B cell (primary cell): ENCODE measurements around the gene ITGA7. TPM values are rescaled to one million over a fixed set of nuclear protein-coding genes. Genes with fewer than 3 reads are reported as not detected.

ENCODE experiments used
- ATAC-seq: fragments of 200-7000 bp; cut with Tn5 transposase; one replicate; pipeline ENCODE4 v1.10.0; 2021; ENCODE audit warnings: low read depth, mild to moderate bottlenecking, moderate number of reproducible peaks, moderate library complexity
- CTCF ChIA-PET: fragments of 350-600 bp; sonication (Branson Sonifier 250); formaldehyde crosslinking; loops from one replicate; lab custom pipeline; 2021; ENCODE audit warnings: antibody characterized with exemption, inconsistent platforms; lab: Charles Lee
- POLR2A ChIA-PET: fragments of 350-600 bp; sonication (Branson Sonifier 250); formaldehyde crosslinking; loops from one replicate; lab custom pipeline; 2021; ENCODE audit warnings: antibody characterized with exemption; lab: Charles Lee
- DNase-seq: peaks from one replicate; pipeline ENCODE4 v3.0.0; 2013
- H2AFZ ChIP-seq: 2 replicates; pipeline ENCODE4 v1.6.1; 2012; ENCODE audit warnings: mild to moderate bottlenecking, low read depth, low read length; ENCODE audit not compliant: insufficient read depth, poor library complexity, severe bottlenecking
- H3K27ac ChIP-seq, 2 donors: 1 replicate in 1 of 2; 2 replicates in 1 of 2; pipeline ENCODE4 v1.5.1; 2012 to 2013; ENCODE audit warnings: low read length in 2 of 2, mild to moderate bottlenecking in 2 of 2, moderate library complexity in 1 of 2
- H3K27me3 ChIP-seq, 4 experiments: fragments of 200-600 bp in 1 of 4; sonication (generic) in 1 of 4; replicated peaks in 1 of 4; 1 replicate in 2 of 4; 2 replicates in 2 of 4; pipeline versions ENCODE4 v1.6.1 to v1.7.0; 2013 to 2016; ENCODE audit warnings: low read length in 3 of 4, mild to moderate bottlenecking in 2 of 4, mixed read lengths in 1 of 4, moderate library complexity in 1 of 4; ENCODE audit not compliant: insufficient read depth in 4 of 4, control insufficient read depth in 3 of 4; ENCODE audit errors: control extremely low read depth in 1 of 4
- H3K36me3 ChIP-seq, 2 experiments: replicated peaks in 1 of 2; 1 replicate in 1 of 2; 2 replicates in 1 of 2; pipeline versions ENCODE4 v1.6.1 to v1.7.1; 2013; ENCODE audit warnings: low read length in 1 of 2; ENCODE audit not compliant: insufficient read depth in 2 of 2, control insufficient read depth in 1 of 2; ENCODE audit errors: control extremely low read depth in 1 of 2, extremely low read depth in 1 of 2
- H3K4me1 ChIP-seq, 2 donors: fragments of 200-600 bp in 1 of 2; sonication (generic) in 1 of 2; 1 replicate in 1 of 2; 2 replicates in 1 of 2; pipeline versions ENCODE4 v1.5.1 to v1.6.1; 2013 to 2017; ENCODE audit warnings: low read length in 2 of 2; ENCODE audit not compliant: control insufficient read depth in 2 of 2, insufficient read depth in 2 of 2
- H3K4me2 ChIP-seq: replicated peaks from 2 replicates; pipeline ENCODE3; 2012; ENCODE audit warnings: mild to moderate bottlenecking, low read depth, low read length; ENCODE audit not compliant: poor library complexity, severe bottlenecking
- H3K4me3 ChIP-seq, 5 experiments: fragments of 200-600 bp in 1 of 5; sonication (generic) in 1 of 5; 1 replicate in 3 of 5; 2 replicates in 2 of 5; pipeline versions ENCODE4 v1.5.1 to v1.7.0; 2011 to 2016; ENCODE audit warnings: low read length in 4 of 5, mild to moderate bottlenecking in 4 of 5, low read depth in 2 of 5, control low read depth in 1 of 5, moderate library complexity in 1 of 5; ENCODE audit not compliant: insufficient read depth in 1 of 5; ENCODE audit errors: control extremely low read depth in 1 of 5, extremely low read depth in 1 of 5
- H3K79me2 ChIP-seq: fragments of 200-600 bp; sonication (generic); one replicate; pipeline ENCODE4 v1.6.0; 2016; ENCODE audit warnings: low read length; ENCODE audit not compliant: control insufficient read depth, insufficient read depth
- H3K9ac ChIP-seq: fragments of 200-600 bp; sonication (generic); 2 replicates; pipeline ENCODE4 v1.6.1; 2017; ENCODE audit warnings: mild to moderate bottlenecking, low read length, moderate library complexity
- H3K9me3 ChIP-seq, 3 donors: one replicate each; pipeline versions ENCODE4 v1.6.1 to v1.7.1; 2013; ENCODE audit warnings: low read length in 2 of 3; ENCODE audit not compliant: control insufficient read depth in 2 of 3, insufficient read depth in 1 of 3; ENCODE audit errors: control extremely low read depth in 1 of 3
- H4K20me1 ChIP-seq: 2 replicates; pipeline ENCODE4 v1.6.0; 2012; ENCODE audit warnings: mild to moderate bottlenecking, low read length; ENCODE audit not compliant: insufficient read depth, control insufficient read depth, poor library complexity, severe bottlenecking
- H3K27ac Mint-ChIP-seq: one replicate; pipeline ENCODE4 v1.8.0; 2021; ENCODE audit warnings: mixed read lengths
- H3K27me3 Mint-ChIP-seq: one replicate; pipeline ENCODE4 v1.8.0; 2021; ENCODE audit warnings: mixed read lengths
- H3K4me1 Mint-ChIP-seq: one replicate; pipeline ENCODE4 v1.8.0; 2021; ENCODE audit warnings: mixed read lengths
- H3K4me3 Mint-ChIP-seq: one replicate; pipeline ENCODE4 v1.8.0; 2021; ENCODE audit warnings: mixed read lengths
- H3K9me3 Mint-ChIP-seq: one replicate; pipeline ENCODE4 v1.8.0; 2022; ENCODE audit warnings: mixed read lengths; ENCODE audit not compliant: insufficient read depth
- CTCF ChIP-seq: fragments of 200-600 bp; IDR thresholded peaks from one replicate; pipeline ENCODE4 v1.8.0; 2022; ENCODE audit warnings: antibody characterized with exemption, mild to moderate bottlenecking
- EZH2 ChIP-seq: IDR thresholded peaks from 2 replicates; pipeline ENCODE4 v1.6.1; 2012; ENCODE audit warnings: borderline replicate concordance, low read depth, mild to moderate bottlenecking, moderate library complexity, low read length; ENCODE audit not compliant: insufficient read depth, poor library complexity, severe bottlenecking
- WGBS: methylation state at CpG from one replicate; pipeline ENCODE4 v1.1.5; 2013; ENCODE audit warnings: missing lambda C conversion rate; ENCODE audit not compliant: insufficient coverage; 5-methylcytosine and 5-hydroxymethylcytosine counted together
- intact Hi-C: fragments of 100-400 bp; cut with micrococcal nuclease; formaldehyde crosslinking; loops from one replicate; pipeline ENCODE4 v1.10.0; 2022
- polyA plus RNA-seq: library from polyadenylated mRNA; depleted of rRNA; stranded (reverse); fragments of >200 nt; gene quantifications from 2 replicates; pipeline ENCODE4 v1.2.3, GENCODE V29; 2012
- total RNA-seq, 2 donors: library from RNA; stranded (reverse); fragments of 120-200 nt in 1 of 2; gene quantifications; 1 replicate in 1 of 2; 2 replicates in 1 of 2; pipeline versions ENCODE4 v1.2.3 to v1.2.4, GENCODE V29; 2013 to 2022

Gene ITGA7
- total and polyA plus RNA-seq, 2 donors (not counting 1 experiment from before 2014, with no cell fraction given) = 2.4 to 3.3 TPM

- Mint-ChIP-seq H3K27me3 (no peaks in the 10 kb centered on the region), H3K4me1 (peaks cover 2% of the 10 kb centered on the region), H3K27ac (no peak overlapping the region), H3K4me3 (no peak overlapping the region), H3K9me3 (no peaks in the 10 kb centered on the region)
- intact Hi-C loops = no loop called here
- H3K9ac ChIP-seq = no peak overlapping the region
- H3K27me3 ChIP-seq = peaks cover 0 to 3% (median 0%) of the 10 kb centered on the region in 4 experiments
- no peak overlapping the region for H3K27ac ChIP-seq
- DNase-seq (no peak), ATAC-seq (no peak)
- no peaks in the 10 kb centered on the region for H4K20me1 ChIP-seq
- ChIA-PET POLR2A (no interaction called here), CTCF (no interaction called here)
- peaks cover 2 to 3% of the 10 kb centered on the region in 2 donors for H3K4me1 ChIP-seq
- H3K36me3 ChIP-seq = no peaks in the 10 kb centered on the region
- no peaks in the 10 kb centered on the region for H3K79me2 ChIP-seq
- no peak overlapping the region for H3K4me2 ChIP-seq
- no peaks in the 10 kb centered on the region for H3K9me3 ChIP-seq
- no peak overlapping the region for H2AFZ ChIP-seq
- 94% methylated on average over 11 of the region's 12 CpGs for WGBS
- H3K4me3 ChIP-seq = no peak overlapping the region
- TF ChIP-seq EZH2 = no peak
- no peak for TF ChIP-seq CTCF
These were observed 14.9 kb downstream of the ITGA7 start for GRCh38 chr12:55692631-55693322.
